ENCODE results near the gene DOCK4. TPM values are rescaled to one million over a fixed set of nuclear protein-coding genes. Genes with fewer than 3 reads are reported as not detected.

DOCK4 gene
- total RNA-seq, 1 donor from 2014 or later, result 10.6 TPM

DNA sequence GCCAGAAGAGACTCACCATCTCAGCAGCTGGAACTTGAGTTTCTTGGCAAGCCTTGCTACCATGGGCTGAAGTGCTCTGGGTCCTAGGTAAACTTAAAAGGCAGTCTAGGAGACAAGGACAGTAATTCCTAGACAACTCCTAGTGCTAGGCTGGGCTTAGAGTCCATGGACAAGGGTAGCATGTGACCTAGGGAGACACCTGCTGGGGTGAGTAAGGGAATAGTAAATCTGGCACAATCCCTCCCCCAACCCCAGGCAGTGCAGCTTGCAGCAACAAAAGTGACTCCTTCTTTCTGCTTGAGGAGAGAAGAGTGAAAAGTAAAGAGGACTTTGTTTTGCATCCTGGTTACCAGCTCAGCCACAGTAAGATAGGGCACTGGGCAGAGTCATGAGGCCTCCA is 327.4 kb downstream of the DOCK4 start:
- TF ChIP-seq, protein P1, sequence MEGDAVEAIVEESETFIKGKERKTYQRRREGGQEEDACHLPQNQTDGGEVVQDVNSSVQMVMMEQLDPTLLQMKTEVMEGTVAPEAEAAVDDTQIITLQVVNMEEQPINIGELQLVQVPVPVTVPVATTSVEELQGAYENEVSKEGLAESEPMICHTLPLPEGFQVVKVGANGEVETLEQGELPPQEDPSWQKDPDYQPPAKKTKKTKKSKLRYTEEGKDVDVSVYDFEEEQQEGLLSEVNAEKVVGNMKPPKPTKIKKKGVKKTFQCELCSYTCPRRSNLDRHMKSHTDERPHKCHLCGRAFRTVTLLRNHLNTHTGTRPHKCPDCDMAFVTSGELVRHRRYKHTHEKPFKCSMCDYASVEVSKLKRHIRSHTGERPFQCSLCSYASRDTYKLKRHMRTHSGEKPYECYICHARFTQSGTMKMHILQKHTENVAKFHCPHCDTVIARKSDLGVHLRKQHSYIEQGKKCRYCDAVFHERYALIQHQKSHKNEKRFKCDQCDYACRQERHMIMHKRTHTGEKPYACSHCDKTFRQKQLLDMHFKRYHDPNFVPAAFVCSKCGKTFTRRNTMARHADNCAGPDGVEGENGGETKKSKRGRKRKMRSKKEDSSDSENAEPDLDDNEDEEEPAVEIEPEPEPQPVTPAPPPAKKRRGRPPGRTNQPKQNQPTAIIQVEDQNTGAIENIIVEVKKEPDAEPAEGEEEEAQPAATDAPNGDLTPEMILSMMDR (conservative IDR thresholded peaks at IDR 0.05; ENCODE audit: low read depth, low read length), result no peak
- no peak overlapping the region for H3K4me3 ChIP-seq (ENCODE audit: low read depth, low read length)
- DNase-seq (ENCODE audit: low read depth), result no peak

DNA sequence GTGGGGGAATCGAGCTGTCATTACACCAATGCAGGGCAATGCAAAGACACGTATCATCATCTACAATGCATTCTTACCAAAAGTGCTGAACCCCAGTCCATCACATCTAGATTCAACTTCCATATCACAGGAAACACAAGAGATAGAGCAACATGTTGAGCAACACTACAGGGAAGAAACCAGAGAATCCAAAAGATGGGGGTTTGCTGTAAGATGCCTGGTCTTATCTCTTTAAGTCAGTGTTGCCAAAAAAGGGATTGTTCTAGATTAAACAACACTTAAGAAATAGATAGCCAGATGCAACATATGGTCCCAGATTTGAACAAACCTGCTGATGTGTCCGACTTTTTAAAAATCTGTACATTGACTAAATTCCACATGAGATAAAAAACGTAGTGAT is 328.3 kb downstream of the DOCK4 start:
- TF ChIP-seq, protein P1 (conservative IDR thresholded peaks at IDR 0.05; ENCODE audit: low read depth, low read length), result no peak
- no peak for DNase-seq (ENCODE audit: low read depth)

DNA sequence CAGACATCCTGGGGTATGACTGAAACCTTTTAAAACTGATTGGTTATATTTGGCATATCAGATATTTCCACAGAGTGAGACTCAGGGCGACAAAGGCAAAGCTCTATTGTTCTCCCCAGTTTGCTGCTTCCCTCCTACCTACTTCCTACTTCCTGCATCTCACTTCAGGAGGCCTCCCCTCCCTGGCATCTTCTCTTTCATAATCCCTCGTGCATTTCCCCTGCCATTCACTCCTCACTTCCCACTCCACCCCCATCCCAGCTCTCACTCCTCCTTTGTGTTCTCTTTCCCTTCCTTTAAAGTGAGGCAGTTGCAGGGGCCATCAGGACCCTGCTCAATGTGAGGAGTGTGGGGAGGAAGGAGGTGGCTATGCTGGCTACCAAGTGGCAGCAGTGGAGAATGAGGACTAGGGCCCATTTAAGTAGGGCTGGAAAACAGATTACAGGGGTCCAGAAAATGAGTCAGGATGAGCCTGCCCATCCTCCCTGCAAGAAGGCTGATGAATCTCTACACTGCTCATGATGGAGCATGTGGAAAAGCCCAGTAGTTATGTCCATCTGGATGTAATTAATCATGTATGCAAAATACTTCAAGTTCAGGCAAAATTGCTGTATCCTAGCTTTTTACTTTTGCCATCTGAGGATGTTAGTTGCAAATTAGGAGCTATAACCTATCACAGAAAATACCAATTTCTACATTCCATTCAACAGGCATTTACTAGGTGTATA is 332.1 kb downstream of the DOCK4 start:
- no peak overlapping the region for H3K4me3 ChIP-seq (ENCODE audit: low read depth, low read length)
- DNase-seq (ENCODE audit: low read depth), result no peak
- TF ChIP-seq, protein P1 (conservative IDR thresholded peaks at IDR 0.05; ENCODE audit: low read depth, low read length), result no peak

More for the DNA sequence above, 328.3 kb downstream of the DOCK4 start:
- H3K4me3 ChIP-seq (ENCODE audit: low read depth, low read length), result no peak overlapping the region

DNA sequence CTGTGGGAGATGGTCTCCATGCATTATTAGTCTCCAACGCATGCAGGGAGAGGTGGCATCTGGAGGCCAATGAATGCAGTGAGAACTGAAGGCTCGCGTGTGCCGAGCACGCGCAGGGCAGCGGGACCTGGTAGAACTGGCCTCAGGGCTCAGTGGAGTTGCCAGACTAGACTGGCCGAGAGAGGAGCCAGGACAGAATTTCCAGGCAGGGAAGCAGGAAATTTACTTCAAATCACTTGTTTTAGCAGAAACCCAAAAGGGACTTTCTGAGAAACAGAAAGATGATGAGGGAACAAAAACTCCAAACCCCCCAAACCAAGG is 332.9 kb downstream of the DOCK4 start:
- no peak overlapping the region for H3K4me3 ChIP-seq (ENCODE audit: low read depth, low read length)
- TF ChIP-seq, protein P1 (conservative IDR thresholded peaks at IDR 0.05; ENCODE audit: low read depth, low read length), result no peak
- DNase-seq (ENCODE audit: low read depth), result no peak

DNA sequence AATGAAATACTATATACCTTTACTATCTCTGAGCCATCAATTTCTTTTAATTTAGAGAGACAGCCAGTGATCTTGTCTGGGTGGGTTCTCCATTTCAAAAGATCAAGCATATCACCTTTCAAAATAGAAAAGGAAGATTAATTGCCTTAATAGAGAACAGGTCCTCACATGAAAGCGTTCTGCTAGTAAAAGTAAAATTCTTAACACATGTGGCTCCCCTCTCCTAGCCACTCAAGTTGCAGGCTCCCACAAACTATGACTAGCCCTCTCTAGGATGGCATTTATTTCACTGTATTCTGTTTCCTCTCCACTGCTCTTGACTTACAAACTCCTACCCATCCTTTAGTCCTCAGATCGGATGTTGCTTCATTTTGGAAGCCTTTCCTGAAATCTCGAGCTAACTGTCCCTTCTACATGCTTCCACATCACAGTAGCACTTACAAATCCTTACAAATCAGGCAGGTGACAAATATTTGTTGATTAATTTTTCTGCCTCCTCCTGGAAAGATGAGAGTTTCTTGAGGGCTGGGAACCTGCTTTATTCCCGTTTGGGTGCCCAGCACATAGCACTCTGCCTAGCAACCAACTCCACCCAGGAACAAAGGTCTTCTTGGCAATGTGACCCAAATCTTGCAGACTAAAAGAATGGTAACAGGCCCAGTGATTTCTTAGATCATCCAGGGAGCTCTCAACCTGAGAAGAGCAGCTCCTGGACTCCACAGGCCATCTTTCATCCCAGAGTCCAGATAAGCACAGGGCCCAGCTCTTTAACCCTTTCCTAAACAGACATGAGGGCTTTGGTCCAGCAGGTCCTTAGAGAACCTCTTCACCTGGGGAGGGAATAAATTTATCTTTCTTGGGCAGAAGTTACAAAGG is 333.5 kb downstream of the DOCK4 start:
- no peak overlapping the region for H3K4me3 ChIP-seq (ENCODE audit: low read depth, low read length)
- no peak for DNase-seq (ENCODE audit: low read depth)
- TF ChIP-seq, protein P1 (conservative IDR thresholded peaks at IDR 0.05; ENCODE audit: low read depth, low read length), result no peak

DNA sequence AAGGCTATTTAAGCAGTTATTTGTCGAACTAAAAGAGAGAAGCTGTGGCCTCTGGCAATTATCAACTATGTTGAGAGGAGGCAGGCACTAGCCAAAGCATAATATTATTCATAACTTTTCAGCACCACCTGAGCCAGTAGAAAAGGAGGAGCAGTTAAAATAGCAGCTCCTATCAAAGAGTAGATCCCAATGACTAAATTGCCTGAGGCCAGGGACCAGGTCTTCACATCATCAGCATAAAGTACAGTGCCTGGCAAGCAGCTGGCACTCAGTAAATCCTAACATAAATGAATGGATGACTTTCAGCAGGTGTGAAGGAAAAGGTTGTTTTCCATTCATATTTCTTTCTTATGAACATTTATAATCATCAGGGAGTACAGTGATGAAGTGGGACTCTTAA is 334.9 kb downstream of the DOCK4 start:
- no peak overlapping the region for H3K4me3 ChIP-seq (ENCODE audit: low read depth, low read length)
- TF ChIP-seq, protein P1 (conservative IDR thresholded peaks at IDR 0.05; ENCODE audit: low read depth, low read length), result no peak

More for the DNA sequence above, 334.9 kb downstream of the DOCK4 start:
- DNase-seq (ENCODE audit: low read depth), result no peak
